GM10266 (cell line): ENCODE measurements around the gene TWIST1.

Source experiments
- DNase-seq: peaks from one replicate; pipeline ENCODE4 v3.0.0; 2012; ENCODE audit errors: extremely low spot score
- TF ChIP-seq, protein P1 (sequence below): IDR thresholded peaks from 2 replicates; pipeline ENCODE4 v1.5.1; 2012; ENCODE audit warnings: mild to moderate bottlenecking, low read depth; ENCODE audit not compliant: control insufficient read depth, insufficient read depth; ENCODE audit errors: missing control alignments

Gene TWIST1

DNA sequence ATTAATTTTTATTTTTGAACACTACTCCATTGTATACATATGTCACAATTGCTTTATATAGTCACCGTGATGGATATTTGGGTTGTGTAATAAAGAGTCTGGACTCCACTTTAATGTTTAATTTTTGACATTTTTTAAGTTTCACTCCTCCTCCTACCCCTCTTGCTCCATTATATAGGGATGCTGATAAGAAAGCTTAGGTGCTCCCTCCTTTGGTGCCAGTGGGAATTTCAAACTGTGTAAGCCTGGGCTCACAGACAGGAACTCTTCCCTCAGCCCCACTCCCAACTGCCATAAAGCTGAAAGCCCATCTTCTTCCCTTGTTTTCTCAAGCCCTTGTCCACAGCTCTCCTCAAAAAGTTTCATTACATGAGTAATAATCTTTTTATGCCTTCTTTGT, 47.6 kb downstream of the TWIST1 start:
- TF ChIP-seq, protein P1, sequence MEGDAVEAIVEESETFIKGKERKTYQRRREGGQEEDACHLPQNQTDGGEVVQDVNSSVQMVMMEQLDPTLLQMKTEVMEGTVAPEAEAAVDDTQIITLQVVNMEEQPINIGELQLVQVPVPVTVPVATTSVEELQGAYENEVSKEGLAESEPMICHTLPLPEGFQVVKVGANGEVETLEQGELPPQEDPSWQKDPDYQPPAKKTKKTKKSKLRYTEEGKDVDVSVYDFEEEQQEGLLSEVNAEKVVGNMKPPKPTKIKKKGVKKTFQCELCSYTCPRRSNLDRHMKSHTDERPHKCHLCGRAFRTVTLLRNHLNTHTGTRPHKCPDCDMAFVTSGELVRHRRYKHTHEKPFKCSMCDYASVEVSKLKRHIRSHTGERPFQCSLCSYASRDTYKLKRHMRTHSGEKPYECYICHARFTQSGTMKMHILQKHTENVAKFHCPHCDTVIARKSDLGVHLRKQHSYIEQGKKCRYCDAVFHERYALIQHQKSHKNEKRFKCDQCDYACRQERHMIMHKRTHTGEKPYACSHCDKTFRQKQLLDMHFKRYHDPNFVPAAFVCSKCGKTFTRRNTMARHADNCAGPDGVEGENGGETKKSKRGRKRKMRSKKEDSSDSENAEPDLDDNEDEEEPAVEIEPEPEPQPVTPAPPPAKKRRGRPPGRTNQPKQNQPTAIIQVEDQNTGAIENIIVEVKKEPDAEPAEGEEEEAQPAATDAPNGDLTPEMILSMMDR, result no peak
- DNase-seq, result no peak

DNA sequence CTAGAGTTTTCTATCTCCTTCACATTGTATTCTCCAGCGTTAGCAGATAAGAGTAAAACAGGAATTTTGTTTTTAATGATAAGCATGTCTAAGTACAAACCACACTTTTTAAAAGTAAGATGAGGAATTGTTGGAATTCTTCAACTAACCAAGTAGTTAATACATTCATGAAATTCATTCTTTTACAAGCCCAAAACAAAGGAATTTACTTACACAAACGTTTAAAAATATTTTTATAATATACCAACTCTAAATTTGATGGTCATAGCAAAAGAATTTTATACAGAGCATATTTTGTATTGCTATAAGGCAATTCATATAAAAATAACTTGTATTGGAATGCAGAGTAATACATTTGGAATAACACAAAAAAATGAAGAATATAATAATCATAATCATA, 51.3 kb downstream of the TWIST1 start:
- DNase-seq, result no peak
- TF ChIP-seq, protein P1, result no peak
